ENCODE data around the gene POU6F2. TPM values are rescaled to one million over a fixed set of nuclear protein-coding genes. Genes with fewer than 3 reads are reported as not detected.

Gene POU6F2
- total RNA-seq, 5 donors from 2014 or later (not counting 1 experiment from before 2014, with no cell fraction given), result not detected

- ATAC-seq (replicated peaks in 1 of 4), result no peak
- H3K4me3 Mint-ChIP-seq, result no peak overlapping the region
- no CpG with 5 or more reads among the region's 5 CpGs for WGBS (ENCODE audit: insufficient coverage)
- Histone ChIP-seq H3K9me3 (no peaks in the 10 kb centered on the region), H3K27ac (ENCODE audit: low read length) (no peak overlapping the region), H3K4me3 (ENCODE audit: control insufficient read depth in 1 of 2, extremely low read depth in 1 of 2, low read length in 1 of 2) (no peak overlapping the region), H3K4me1 (ENCODE audit: control insufficient read depth in 1 of 2, extremely low read depth in 1 of 2, insufficient read depth in 2 of 2, low read length in 2 of 2) (no peaks in the 10 kb centered on the region), H3K36me3 (ENCODE audit: control insufficient read depth in 2 of 2, extremely low read depth in 1 of 2, insufficient read depth in 1 of 2, low read length in 1 of 2) (no peaks in the 10 kb centered on the region), H3K27me3 (replicated peaks in 1 of 2; ENCODE audit: control insufficient read depth in 2 of 2, extremely low read depth in 1 of 2, insufficient read depth in 2 of 2, low read length in 1 of 2) (peaks cover 0 to 2% of the 10 kb centered on the region in 2 experiments)
- peaks cover 9 to 14% of the 10 kb centered on the region in 2 donors for H3K27me3 Mint-ChIP-seq
- H3K9me3 Mint-ChIP-seq, result no peaks in the 10 kb centered on the region
- no peak overlapping the region for H3K27ac Mint-ChIP-seq
- no peaks in the 10 kb centered on the region for H3K36me3 Mint-ChIP-seq
- H3K4me1 Mint-ChIP-seq, result peaks cover 0 to 6% (median 0%) of the 10 kb centered on the region in 3 donors
- POLR2A ChIA-PET, result no interaction called here
- DNase-seq, result no peak
- CTCF ChIA-PET, result interaction anchor here in 1 of 2 donors (0.9 kb wide), 1 partner anchor 21 kb away, joined by 3 read pairs; no protein-coding TSS in a partner anchor
These were observed 107.5 kb downstream of the POU6F2 start for GRCh38 chr7:39085189-39085588.

GRCh38 chr7:39085590-39086049 is 107.9 kb downstream of the POU6F2 start:
- CTCF ChIA-PET, result interaction anchor here in 1 of 2 donors (0.9 kb wide), 1 partner anchor 20 kb away, joined by 3 read pairs; no protein-coding TSS in a partner anchor
- no peak overlapping the region for H3K27ac ChIP-seq (ENCODE audit: low read length)
- Mint-ChIP-seq H3K9me3 (no peaks in the 10 kb centered on the region), H3K27me3 (peaks cover 9 to 14% of the 10 kb centered on the region in 2 donors), H3K4me3 (no peak overlapping the region), H3K36me3 (no peaks in the 10 kb centered on the region), H3K27ac (no peak overlapping the region), H3K4me1 (peaks cover 0 to 6% (median 0%) of the 10 kb centered on the region in 3 donors)
- peaks cover 0 to 2% of the 10 kb centered on the region in 2 experiments for H3K27me3 ChIP-seq (replicated peaks in 1 of 2; ENCODE audit: control insufficient read depth in 2 of 2, extremely low read depth in 1 of 2, insufficient read depth in 2 of 2, low read length in 1 of 2)
- no peaks in the 10 kb centered on the region for H3K4me1 ChIP-seq (ENCODE audit: control insufficient read depth in 1 of 2, extremely low read depth in 1 of 2, insufficient read depth in 2 of 2, low read length in 2 of 2)
- POLR2A ChIA-PET, result no interaction called here
- H3K4me3 ChIP-seq (ENCODE audit: control insufficient read depth in 1 of 2, extremely low read depth in 1 of 2, low read length in 1 of 2), result no peak overlapping the region
- no peak for DNase-seq
- no peaks in the 10 kb centered on the region for H3K36me3 ChIP-seq (ENCODE audit: control insufficient read depth in 2 of 2, extremely low read depth in 1 of 2, insufficient read depth in 1 of 2, low read length in 1 of 2)
- no peaks in the 10 kb centered on the region for H3K9me3 ChIP-seq
- 61% methylated on average over 3 of the region's 11 CpGs for WGBS (ENCODE audit: insufficient coverage)
- ATAC-seq (replicated peaks in 1 of 4), result no peak

- Histone ChIP-seq H3K9me3 (no peaks in the 10 kb centered on the region), H3K36me3 (ENCODE audit: control insufficient read depth in 2 of 2, extremely low read depth in 1 of 2, insufficient read depth in 1 of 2, low read length in 1 of 2) (no peaks in the 10 kb centered on the region), H3K27ac (ENCODE audit: low read length) (no peak overlapping the region), H3K4me3 (ENCODE audit: control insufficient read depth in 1 of 2, extremely low read depth in 1 of 2, low read length in 1 of 2) (no peak overlapping the region), H3K4me1 (ENCODE audit: control insufficient read depth in 1 of 2, extremely low read depth in 1 of 2, insufficient read depth in 2 of 2, low read length in 2 of 2) (no peaks in the 10 kb centered on the region), H3K27me3 (replicated peaks in 1 of 2; ENCODE audit: control insufficient read depth in 2 of 2, extremely low read depth in 1 of 2, insufficient read depth in 2 of 2, low read length in 1 of 2) (peaks cover 0 to 2% of the 10 kb centered on the region in 2 experiments)
- Mint-ChIP-seq H3K9me3 (no peaks in the 10 kb centered on the region), H3K36me3 (no peaks in the 10 kb centered on the region), H3K4me1 (peaks cover 0 to 6% (median 0%) of the 10 kb centered on the region in 3 donors), H3K27me3 (peaks cover 9 to 14% of the 10 kb centered on the region in 2 donors), H3K4me3 (no peak overlapping the region), H3K27ac (no peak overlapping the region)
- ChIA-PET POLR2A (no interaction called here), CTCF (no interaction called here)
- no peak for ATAC-seq (replicated peaks in 1 of 4)
- no peak for DNase-seq
- WGBS (ENCODE audit: insufficient coverage), result 87% methylated on average over 3 of the region's 10 CpGs
These were observed 109.1 kb downstream of the POU6F2 start for GRCh38 chr7:39086638-39087360.

- H3K4me3 ChIP-seq (ENCODE audit: control insufficient read depth in 1 of 2, extremely low read depth in 1 of 2, low read length in 1 of 2), result no peak overlapping the region
- no peaks in the 10 kb centered on the region for H3K9me3 ChIP-seq
- POLR2A ChIA-PET, result no interaction called here
- H3K27ac ChIP-seq (ENCODE audit: low read length), result no peak overlapping the region
- H3K27me3 ChIP-seq (replicated peaks in 1 of 2; ENCODE audit: control insufficient read depth in 2 of 2, extremely low read depth in 1 of 2, insufficient read depth in 2 of 2, low read length in 1 of 2), result peaks cover 0 to 2% of the 10 kb centered on the region in 2 experiments
- WGBS (ENCODE audit: insufficient coverage), result 100% methylated on average over 1 of the region's 3 CpGs
- no peaks in the 10 kb centered on the region for H3K36me3 ChIP-seq (ENCODE audit: control insufficient read depth in 2 of 2, extremely low read depth in 1 of 2, insufficient read depth in 1 of 2, low read length in 1 of 2)
- no peak for ATAC-seq (replicated peaks in 1 of 4)
- no peaks in the 10 kb centered on the region for H3K36me3 Mint-ChIP-seq
- H3K9me3 Mint-ChIP-seq, result no peaks in the 10 kb centered on the region
- peaks cover 0 to 6% (median 0%) of the 10 kb centered on the region in 3 donors for H3K4me1 Mint-ChIP-seq
- H3K27ac Mint-ChIP-seq, result no peak overlapping the region
- CTCF ChIA-PET, result no interaction called here
- peaks cover 9 to 14% of the 10 kb centered on the region in 2 donors for H3K27me3 Mint-ChIP-seq
- no peak overlapping the region for H3K4me3 Mint-ChIP-seq
- H3K4me1 ChIP-seq (ENCODE audit: control insufficient read depth in 1 of 2, extremely low read depth in 1 of 2, insufficient read depth in 2 of 2, low read length in 2 of 2), result no peaks in the 10 kb centered on the region
- no peak for DNase-seq
These were observed 111.3 kb downstream of the POU6F2 start for GRCh38 chr7:39088730-39089593.

- no peak for ATAC-seq (replicated peaks in 1 of 4)
- Histone ChIP-seq H3K4me3 (ENCODE audit: control insufficient read depth in 1 of 2, extremely low read depth in 1 of 2, low read length in 1 of 2) (no peak overlapping the region), H3K4me1 (ENCODE audit: control insufficient read depth in 1 of 2, extremely low read depth in 1 of 2, insufficient read depth in 2 of 2, low read length in 2 of 2) (no peaks in the 10 kb centered on the region), H3K9me3 (no peaks in the 10 kb centered on the region), H3K27ac (ENCODE audit: low read length) (no peak overlapping the region), H3K27me3 (replicated peaks in 1 of 2; ENCODE audit: control insufficient read depth in 2 of 2, extremely low read depth in 1 of 2, insufficient read depth in 2 of 2, low read length in 1 of 2) (no peaks in the 10 kb centered on the region), H3K36me3 (ENCODE audit: control insufficient read depth in 2 of 2, extremely low read depth in 1 of 2, insufficient read depth in 1 of 2, low read length in 1 of 2) (no peaks in the 10 kb centered on the region)
- Mint-ChIP-seq H3K4me1 (no peaks in the 10 kb centered on the region), H3K27ac (no peak overlapping the region), H3K9me3 (no peaks in the 10 kb centered on the region), H3K4me3 (no peak overlapping the region), H3K27me3 (peaks cover 1 to 3% of the 10 kb centered on the region in 2 donors), H3K36me3 (no peaks in the 10 kb centered on the region)
- DNase-seq, result no peak
- ChIA-PET CTCF (no interaction called here), POLR2A (interaction anchor here in 1 of 2 donors (0.6 kb wide), 1 partner anchor 1442 kb away, joined by 4 read pairs; no protein-coding TSS in a partner anchor)
- 67% methylated on average over 1 of the region's 2 CpGs for WGBS (ENCODE audit: insufficient coverage)
These were observed 113.4 kb downstream of the POU6F2 start for GRCh38 chr7:39091145-39091544.

GRCh38 chr7:39091774-39092173 is 114.1 kb downstream of the POU6F2 start:
- CTCF ChIA-PET, result interaction anchor here in 1 of 2 donors (0.5 kb wide), 1 partner anchor 1019 kb away, joined by 3 read pairs; no protein-coding TSS in a partner anchor
- POLR2A ChIA-PET, result interaction anchor here in 1 of 2 donors (0.6 kb wide), 1 partner anchor 1442 kb away, joined by 4 read pairs; no protein-coding TSS in a partner anchor
- Mint-ChIP-seq H3K4me1 (no peaks in the 10 kb centered on the region), H3K4me3 (no peak overlapping the region), H3K27ac (no peak overlapping the region), H3K27me3 (no peaks in the 10 kb centered on the region), H3K9me3 (no peaks in the 10 kb centered on the region), H3K36me3 (no peaks in the 10 kb centered on the region)
- H3K9me3 ChIP-seq, result no peaks in the 10 kb centered on the region
- no CpG with 5 or more reads among the region's 5 CpGs for WGBS (ENCODE audit: insufficient coverage)
- no peaks in the 10 kb centered on the region for H3K36me3 ChIP-seq (ENCODE audit: control insufficient read depth in 2 of 2, extremely low read depth in 1 of 2, insufficient read depth in 1 of 2, low read length in 1 of 2)
- no peak for DNase-seq
- H3K4me3 ChIP-seq (ENCODE audit: control insufficient read depth in 1 of 2, extremely low read depth in 1 of 2, low read length in 1 of 2), result no peak overlapping the region
- no peak overlapping the region for H3K27ac ChIP-seq (ENCODE audit: low read length)
- H3K27me3 ChIP-seq (replicated peaks in 1 of 2; ENCODE audit: control insufficient read depth in 2 of 2, extremely low read depth in 1 of 2, insufficient read depth in 2 of 2, low read length in 1 of 2), result no peaks in the 10 kb centered on the region
- no peak for ATAC-seq (replicated peaks in 1 of 4)
- H3K4me1 ChIP-seq (ENCODE audit: control insufficient read depth in 1 of 2, extremely low read depth in 1 of 2, insufficient read depth in 2 of 2, low read length in 2 of 2), result no peaks in the 10 kb centered on the region

Data from T-cell (primary cell).